GM21526 (cell line): ENCODE data around the gene FREM1.

Experiments
- ATAC-seq: cut with Tn5 transposase; IDR thresholded peaks from one replicate; pipeline ENCODE4 v1.9.1; 2021; ENCODE audit warnings: moderate library complexity; ENCODE audit not compliant: unreplicated experiment, low FRiP score

Gene FREM1

DNA sequence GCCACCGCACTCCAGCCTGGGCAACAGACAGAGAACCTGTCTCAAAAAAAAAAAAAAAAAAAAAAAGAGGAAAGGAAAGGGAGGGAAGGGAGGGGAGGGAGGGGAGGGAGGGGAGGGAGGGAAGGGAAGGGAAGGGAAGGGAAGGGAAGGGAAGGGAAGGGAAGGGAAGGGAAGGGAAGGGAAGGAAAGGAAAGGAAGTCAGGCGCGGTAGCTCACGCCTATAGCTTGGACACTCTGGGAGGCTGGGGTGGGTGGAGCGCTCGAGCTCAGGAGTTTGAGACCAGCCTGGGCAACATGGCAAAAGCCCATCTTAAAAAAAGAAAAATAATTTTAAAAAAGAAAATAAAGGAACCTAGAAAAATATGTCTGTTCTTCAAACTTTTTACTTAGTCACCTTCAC, 131.7 kb downstream of the FREM1 start:
- ATAC-seq: no peak

DNA sequence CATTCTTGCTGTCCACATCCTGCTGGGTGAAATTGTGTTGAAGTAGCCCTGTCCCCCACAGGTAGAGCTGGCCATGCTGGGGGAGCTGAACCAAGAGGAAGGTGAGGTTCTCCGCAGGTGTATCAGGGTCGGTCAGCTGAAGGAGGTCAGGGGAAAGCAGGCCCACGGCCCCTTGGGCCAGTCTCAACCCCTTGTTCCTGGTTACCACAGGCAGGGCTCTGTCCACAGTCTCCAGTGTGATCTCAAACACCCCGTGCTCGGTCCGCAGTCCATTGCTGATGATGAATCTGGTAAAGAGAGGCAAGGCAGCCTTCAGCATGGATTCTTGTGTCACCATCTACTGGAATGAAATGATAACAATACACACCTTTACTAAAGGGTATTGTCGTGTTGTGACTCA, 134.3 kb downstream of the FREM1 start:
- ATAC-seq: no peak

DNA sequence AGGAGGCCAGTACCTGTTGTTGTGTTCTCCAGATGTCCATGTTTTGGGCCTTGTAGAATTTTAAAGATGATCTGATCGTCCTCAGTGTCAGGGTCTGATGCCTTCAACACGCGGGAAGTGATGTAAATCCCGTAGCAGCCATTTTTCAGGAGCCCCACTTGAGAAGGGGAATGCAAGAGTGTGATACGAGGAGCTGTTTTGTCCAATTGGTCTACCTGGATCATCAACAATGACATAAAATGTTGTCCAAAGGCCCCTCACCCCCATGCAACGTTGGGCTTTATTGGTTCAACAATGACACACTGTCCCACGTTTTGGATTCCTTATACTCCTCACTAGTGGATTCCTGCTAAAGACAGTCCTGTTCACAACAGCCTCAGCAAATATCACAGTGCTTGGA, 139.6 kb downstream of the FREM1 start:
- no peak for ATAC-seq

DNA sequence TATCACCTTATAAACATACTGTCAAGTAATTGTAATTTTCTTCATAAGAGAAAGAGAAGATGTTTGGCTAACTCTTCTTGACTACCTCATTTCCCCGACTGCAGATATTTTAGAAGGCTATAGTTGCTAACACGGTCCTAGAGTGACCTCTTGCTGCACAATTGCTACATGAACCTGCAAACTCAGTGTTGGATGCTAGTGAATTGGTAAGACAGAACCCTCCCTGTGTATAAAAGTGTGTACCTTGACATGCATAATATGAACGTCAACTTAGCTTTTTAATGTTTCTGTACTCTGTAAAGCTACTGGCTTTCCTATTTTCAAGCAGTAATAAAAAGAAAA, 141.0 kb downstream of the FREM1 start:
- no peak for ATAC-seq

DNA sequence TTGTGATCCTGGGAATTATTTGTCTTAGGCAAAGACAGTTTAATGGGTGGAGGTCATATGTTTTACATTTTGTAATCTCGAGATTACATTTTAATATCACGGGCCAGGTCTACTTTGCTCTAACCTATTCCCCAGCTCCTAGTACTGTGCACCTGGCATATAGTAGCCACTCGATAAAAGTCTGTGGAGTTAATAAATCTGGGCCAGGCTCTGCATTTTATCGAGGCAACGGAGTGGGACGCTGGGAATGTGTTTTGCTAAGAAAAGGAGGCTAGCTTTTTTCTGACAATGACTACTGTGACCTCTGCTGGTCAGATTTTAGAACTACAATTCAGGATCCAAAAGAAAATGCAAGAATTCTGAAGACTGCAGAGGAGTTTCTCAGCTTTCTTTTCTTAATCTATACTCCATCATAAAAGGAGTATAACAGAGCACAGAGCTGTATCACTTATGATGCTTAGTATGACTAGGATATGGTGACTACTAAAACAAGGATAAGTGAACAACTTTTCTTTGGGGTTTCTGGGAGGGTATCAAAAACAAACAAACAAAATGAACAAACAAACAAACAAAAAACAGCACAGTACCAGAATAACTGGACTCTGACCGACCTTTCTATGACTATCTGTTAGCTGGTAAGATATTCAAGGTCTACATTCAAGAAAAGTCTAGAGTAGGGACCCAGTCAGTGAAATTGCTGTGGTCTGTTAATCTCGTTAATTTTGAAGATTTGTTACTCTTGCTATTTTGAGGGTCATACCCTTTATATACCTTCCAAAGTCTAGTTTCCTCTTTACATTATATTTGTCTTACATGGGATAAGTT, 141.6 kb downstream of the FREM1 start:
- ATAC-seq: no peak

DNA sequence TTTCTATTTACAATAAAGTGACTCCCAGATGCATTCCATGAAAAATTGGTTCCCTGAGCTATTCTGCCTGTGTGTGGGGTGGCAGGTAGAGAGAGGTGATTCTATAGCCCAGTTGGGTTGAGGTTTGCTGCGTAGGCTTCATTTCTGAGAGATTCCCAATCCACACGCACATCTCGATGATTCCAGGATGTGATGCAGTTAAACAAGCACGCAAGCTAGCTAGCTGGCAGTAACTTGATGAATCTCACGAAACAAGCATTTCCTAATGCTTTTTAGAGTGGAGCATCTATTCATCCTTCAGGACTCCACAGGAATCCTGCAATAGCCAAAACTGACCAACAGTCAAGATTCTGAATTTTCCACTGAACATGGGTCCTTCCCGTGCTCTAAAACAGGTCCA, 143.9 kb downstream of the FREM1 start:
- no peak for ATAC-seq

DNA sequence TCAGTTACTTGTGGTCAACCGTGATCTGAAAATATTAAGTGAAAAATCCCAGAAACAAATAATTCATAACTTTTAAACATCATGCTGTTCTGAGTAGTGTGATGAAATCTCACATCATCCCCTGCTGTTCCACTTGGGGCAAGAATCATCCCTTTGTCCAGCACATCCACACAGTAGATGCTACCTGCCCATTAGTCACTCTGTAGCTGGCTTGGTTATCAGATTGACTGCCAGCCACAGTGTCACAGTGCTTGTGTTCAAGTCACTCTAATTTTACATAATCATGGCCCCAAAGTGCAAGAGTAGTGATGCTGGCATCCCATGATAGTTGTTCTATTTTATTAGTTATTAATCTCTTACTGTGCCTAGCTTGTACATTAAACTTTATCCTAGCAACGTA, 148.6 kb downstream of the FREM1 start:
- ATAC-seq: no peak

DNA sequence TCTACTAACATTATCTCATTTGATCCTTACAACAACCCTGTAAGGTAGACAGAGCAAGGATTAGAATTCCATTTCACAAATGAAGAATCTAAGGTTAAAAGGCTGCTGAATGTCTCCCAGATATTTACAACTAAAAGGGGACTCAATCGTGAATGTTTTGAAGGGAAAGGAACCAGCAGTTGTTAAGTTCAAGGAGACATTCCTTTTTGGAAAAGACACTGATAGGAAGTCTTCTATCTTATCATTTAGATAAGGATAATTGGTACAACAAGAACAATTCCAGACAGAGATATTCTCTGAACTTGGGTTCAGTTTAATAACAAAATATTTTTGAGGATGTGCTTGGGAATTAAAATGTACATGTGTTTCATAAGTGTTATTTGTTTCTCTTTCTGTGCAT, 150.2 kb downstream of the FREM1 start:
- ATAC-seq: no peak

DNA sequence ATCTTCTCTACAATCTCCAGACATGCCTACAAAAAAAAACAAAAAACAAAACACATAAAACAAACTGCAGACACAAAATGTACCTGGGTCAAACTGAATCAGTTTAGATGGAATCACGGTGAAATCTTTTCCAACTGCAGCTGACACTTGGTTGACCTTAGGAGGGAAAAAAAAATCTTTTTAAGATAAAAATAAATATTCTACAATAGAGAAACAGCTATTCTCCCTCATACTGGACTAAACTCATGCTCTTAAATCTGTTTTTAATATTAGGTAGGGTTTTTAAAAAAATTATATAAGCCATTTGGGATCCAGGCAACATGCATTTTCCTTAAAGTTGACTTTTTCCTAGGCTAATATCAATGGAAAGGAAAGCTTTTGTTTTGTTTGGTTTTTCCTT, 153.9 kb downstream of the FREM1 start:
- no peak for ATAC-seq

DNA sequence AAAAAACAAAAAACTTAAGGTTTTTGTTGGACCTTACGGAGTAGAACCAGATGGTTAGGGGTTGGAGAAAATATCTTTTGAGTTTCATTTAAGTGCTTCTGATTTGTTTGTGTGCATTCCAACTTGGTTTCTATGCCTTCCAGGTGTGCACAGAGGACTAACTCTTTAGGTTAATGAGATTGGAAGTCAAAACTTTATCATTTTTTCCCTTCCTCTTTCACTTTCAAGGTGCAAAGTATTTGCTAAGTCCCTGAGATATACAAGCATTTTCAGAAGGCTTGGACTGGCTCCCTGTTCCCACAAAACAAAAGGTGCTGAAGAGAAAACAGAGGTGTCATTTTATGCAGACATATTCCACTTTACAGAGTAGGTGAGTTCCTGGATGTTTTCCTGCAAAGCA, 157.4 kb downstream of the FREM1 start:
- ATAC-seq: peak; percentile 53

DNA sequence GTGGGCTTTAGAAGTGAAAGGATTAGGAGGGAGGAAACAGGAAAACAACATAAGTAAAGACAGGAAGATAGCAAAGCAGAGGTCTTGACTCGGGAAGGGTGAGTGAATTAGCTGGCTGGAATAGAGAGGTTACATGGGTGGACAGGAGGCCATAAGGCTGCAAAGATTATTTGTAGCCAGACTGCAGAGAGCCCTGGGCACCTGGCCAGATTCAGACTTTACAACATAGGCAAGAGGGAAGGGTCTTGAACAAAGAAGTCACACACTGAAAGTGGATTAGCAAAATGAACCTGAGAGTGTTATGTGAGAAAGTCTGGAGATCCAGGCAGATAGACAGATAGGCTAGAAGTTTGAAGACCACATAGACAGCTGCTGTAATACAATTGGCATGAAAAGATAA, 158.0 kb downstream of the FREM1 start:
- ATAC-seq: no peak

DNA sequence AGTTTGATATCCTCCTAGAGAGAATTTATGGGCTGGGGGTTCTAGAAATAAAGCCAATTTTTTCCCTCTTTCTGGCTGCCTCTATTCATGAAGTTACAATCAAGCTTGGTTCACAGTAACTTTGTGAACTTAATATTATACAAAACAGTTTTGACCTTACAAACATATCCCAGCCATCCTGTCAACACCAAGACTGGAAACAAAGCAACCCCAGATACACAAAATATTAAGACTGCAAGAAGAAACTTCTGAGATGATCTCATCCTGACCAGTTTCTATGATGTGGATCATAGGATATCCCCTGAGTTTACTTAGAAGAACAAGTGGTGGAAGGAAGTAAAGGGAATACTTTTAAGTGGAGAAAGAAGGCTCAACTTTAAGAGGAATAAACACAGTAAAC, 159.4 kb downstream of the FREM1 start:
- no peak for ATAC-seq

DNA sequence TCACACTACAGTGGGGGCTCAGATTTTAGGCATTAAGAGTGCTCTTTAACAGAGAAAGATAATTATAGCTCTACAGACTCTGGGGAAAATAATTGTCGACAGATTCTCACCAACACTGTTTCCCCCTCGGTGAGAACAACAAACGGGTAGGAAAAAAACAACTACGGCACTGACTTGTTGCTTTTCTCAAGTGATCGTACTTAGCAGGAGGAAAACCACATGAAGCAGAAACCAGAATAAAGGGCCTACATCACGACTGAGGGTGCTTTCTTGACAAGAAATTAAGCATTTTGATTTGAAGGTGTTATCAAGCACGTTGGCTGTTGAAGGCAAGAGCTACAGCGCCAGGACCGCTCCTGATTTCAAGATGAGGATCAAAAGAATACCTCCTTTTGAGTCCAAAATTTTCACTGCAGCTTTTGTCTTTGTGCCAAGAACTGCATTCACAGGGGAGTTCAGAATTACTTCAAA, 160.5 kb downstream of the FREM1 start:
- no peak for ATAC-seq

DNA sequence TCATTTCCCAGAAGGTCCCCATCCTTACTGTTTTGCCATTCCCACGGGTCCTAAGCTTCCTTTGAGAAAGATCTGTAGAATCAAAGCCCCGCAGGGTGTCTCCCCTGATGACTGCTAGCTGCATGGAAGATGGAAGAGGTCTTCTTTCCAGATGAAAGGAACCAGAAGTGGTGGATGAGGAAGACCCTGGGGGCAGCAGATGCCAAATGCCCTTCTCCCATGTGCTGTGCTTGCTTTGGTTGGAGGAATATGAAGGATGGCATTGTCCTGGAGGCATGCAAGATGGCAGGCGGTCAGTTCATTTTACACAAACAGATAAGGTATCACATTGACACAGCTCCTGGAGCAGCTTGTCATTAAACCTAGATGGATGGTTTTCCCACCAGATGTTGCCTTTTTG, 161.9 kb downstream of the FREM1 start:
- no peak for ATAC-seq

DNA sequence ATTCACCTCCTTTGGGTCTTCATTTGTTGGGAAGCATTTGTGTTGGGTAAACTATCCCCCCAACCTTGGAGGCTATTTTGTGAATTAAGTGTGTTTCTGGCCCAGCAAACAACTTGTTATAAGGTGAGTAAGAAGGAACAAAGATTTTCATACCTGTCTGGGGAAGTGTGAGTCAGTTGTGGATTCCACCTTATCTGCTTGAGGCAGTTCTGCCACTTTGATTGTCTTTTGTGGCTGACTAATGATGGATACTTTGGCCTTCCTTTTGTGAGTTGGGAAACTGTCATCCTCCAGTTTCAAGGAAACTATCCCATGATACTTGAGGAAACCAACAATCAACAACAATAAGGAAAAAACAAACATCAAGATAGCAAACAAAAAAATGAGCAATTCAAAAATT, 163.1 kb downstream of the FREM1 start:
- no peak for ATAC-seq

DNA sequence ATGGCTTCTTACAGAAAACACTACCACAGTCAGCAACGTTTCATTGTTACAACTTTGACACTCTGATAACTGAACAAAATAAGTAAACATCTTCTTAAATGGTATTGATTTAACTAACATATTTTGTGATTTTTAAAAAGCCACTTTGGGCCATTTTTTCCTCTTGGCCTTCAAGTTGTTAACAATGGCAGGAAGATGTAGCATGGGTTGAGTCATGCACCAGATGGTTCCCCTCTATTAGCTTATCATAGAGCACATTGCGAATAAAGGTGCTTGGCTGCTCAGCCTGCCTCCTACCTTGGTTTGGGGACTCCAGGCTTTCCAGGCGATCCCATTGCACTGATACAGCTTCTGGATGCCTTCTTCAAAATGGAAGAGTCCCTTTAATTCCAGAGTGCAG, 163.6 kb downstream of the FREM1 start:
- no peak for ATAC-seq

DNA sequence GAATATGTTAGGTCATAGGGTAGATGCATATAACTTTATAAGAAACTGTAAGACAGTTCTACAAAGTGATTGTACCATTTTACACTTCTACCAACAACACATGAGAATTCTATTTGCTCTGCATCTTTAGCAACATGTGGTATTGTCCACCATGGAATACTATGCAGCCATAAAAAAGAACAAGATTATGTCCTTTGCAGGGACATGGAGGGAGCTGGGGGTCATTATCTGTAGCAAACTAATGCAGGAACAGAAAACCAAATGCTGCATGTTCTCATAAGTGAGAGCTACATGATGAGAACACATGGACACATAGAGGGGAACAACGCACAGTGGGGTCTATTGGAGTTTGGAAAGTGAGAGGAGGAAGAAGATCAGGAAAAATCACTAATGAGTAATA, 165.5 kb downstream of the FREM1 start:
- no peak for ATAC-seq

DNA sequence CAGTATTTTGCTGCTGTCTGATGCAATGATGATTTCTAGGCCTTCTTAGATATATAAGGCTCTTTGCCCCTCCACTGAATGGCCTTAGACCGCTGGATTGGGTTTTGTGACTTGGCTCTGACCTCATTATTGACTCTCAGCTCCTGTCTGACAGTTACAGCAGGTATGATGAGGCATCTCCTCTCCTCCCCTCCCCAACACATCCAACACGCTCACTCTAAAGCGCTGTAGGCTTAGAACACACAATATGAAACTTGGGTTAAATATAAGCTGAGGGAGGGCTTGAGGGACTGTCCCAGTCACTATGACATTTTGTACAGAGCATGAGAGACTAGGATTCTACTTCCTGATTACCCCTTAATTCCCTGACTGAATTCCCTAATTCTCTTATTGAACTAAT, 168.9 kb downstream of the FREM1 start:
- no peak for ATAC-seq

DNA sequence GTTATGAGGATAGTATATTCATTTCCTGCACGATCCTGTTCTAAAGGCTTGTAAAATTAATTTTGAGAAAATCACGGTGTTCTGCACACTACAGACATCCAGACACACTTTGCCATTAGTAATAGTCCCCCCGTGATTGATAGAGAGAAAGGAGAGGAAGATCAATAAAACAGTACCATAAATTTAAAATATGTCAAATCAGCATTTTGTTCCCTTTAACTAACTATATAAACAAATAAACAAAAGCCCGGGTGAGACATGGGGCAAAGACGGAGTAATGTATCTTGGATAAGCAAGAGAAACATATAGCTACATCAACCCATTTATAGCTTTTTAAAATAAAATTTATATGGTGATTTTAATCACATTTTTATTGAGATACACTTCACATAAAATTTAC, 177.1 kb downstream of the FREM1 start:
- ATAC-seq: no peak

DNA sequence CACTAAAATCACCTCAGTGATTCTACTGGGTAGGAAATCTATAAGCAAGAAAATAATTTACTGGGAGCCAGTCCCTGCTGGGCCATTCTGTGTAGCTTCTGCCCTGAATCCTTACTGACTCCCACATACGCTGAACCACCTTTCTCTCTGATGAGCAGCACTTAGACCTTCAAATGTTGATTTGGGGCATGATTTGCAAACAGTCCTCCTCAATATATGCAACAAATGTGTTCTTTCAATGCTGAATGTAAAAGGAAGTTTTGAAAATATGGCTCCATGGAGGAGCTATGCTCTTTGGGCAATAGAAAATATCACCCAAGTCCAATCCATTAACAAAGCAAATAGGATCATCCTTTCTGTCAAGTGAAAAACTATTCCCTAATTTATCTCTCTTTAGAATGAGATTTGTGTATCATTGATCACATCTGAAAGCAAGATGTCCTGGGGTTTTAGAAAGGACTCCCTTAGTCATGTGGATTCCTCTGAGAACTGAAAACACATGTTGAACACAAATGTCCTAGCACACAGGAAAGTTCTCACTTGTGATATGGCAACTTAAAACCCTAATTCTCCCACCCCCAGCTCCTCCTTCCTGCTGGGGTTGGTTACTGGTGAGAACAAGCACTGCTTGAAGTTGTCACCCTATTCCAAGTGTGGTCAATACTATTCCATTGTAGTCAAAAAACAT, 178.8 kb downstream of the FREM1 start:
- ATAC-seq: no peak

DNA sequence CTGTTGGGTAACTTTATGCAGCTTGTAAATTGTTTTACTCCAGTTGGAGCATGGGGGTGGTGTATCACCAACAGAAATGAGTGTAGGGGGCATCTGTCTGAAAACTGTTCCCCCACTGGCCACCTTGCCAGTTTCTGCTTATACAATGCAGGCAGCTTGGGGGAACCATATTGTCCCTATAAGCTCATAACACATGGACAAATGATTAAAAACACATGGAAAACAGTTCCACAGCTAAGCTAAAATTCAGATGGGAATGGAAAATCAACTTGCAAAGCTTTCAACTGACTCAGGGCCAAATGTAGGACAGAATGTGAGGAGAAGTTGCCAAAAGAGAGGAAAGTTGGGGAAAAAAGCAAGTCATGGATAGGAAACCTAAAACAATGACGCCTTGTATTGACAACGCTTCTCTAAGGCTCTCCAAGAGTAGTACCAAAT, 179.7 kb downstream of the FREM1 start:
- no peak for ATAC-seq

DNA sequence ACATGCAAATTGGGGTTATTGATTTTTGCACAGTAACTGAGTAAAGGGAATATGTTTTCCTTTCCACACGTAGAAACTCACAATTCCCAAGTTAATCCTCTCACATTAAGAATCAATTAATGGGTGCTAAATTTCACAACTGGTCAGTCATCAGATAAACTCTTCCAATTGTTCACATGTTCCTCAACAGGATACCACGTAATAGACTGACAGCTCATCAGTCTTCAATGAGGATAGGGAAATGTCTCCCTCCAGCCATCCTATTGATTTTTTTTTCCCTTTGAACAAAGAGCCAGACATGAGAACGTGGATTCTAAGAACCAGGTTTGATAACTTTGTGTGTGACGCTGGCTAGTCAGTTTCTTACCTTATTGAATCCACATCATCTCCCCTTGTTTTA, 186.9 kb downstream of the FREM1 start:
- no peak for ATAC-seq
